HG02642 (cell line): ENCODE data around the gene GOSR1.
"Not testable (repeated sequence)": the region's sequence is repeated elsewhere in the genome, so short reads cannot be mapped to it uniquely, and the experiment has no call there.

Experiments used
- ATAC-seq: cut with Tn5 transposase; IDR thresholded peaks from one replicate; pipeline ENCODE4 v1.9.1; 2021; ENCODE audit warnings: mild to moderate bottlenecking; ENCODE audit not compliant: unreplicated experiment, poor library complexity

Gene GOSR1

GRCh38 chr17:30571921-30572320 is 94.7 kb downstream of the GOSR1 start:
- no peak for ATAC-seq

- not testable (repeated sequence) for ATAC-seq
These were observed 95.7 kb downstream of the GOSR1 start for GRCh38 chr17:30572651-30573554.

- no peak for ATAC-seq
These were observed 96.5 kb downstream of the GOSR1 start for GRCh38 chr17:30573603-30574175.

GRCh38 chr17:30574309-30574708 is 97.1 kb downstream of the GOSR1 start:
- not testable (repeated sequence) for ATAC-seq

- ATAC-seq: not testable (repeated sequence)
These were observed 97.6 kb downstream of the GOSR1 start for GRCh38 chr17:30574806-30575205.

GRCh38 chr17:30575648-30576325 is 98.6 kb downstream of the GOSR1 start:
- not testable (repeated sequence) for ATAC-seq

- ATAC-seq: no peak
These were observed 99.2 kb downstream of the GOSR1 start for GRCh38 chr17:30576326-30576861.
